ENCODE results near the gene DOCK9.

DOCK9 gene

DNA sequence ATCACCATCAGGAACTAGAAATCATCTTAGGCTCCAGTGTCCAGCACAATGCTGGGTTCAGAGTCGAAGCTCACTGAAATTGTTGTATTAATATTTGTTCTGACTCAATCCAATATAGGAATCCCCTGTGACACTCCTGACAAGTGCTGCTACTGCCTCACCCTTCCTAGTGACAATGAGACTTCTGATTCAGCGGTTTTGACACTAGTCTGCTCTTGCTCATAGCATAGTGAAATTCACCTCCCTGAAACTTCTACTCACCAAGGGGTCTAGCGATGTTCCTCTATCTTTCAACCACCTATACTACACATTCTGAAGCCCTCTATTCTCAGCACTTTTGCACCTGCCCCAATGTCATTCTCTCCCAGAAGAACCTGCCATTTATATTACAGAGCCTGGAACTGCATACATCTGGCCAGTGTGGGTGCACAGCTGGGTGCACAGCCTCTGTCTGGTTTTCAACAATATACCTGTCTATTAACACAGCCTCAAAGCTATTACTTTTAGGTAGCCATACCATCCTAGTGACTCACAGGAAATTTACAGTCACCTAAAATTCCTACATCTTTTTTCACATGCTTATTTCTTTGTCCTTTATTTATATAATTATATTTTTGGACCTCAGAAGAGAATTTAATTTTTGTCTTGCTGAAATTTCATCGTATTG is 88.3 kb downstream of the DOCK9 start:
- no peak overlapping the region for H3K4me3 ChIP-seq (ENCODE audit: low read depth, low read length)
- TF ChIP-seq, protein P1, sequence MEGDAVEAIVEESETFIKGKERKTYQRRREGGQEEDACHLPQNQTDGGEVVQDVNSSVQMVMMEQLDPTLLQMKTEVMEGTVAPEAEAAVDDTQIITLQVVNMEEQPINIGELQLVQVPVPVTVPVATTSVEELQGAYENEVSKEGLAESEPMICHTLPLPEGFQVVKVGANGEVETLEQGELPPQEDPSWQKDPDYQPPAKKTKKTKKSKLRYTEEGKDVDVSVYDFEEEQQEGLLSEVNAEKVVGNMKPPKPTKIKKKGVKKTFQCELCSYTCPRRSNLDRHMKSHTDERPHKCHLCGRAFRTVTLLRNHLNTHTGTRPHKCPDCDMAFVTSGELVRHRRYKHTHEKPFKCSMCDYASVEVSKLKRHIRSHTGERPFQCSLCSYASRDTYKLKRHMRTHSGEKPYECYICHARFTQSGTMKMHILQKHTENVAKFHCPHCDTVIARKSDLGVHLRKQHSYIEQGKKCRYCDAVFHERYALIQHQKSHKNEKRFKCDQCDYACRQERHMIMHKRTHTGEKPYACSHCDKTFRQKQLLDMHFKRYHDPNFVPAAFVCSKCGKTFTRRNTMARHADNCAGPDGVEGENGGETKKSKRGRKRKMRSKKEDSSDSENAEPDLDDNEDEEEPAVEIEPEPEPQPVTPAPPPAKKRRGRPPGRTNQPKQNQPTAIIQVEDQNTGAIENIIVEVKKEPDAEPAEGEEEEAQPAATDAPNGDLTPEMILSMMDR (IDR thresholded peaks at IDR 0.05; ENCODE audit: low read depth, low read length) = no peak

DNA sequence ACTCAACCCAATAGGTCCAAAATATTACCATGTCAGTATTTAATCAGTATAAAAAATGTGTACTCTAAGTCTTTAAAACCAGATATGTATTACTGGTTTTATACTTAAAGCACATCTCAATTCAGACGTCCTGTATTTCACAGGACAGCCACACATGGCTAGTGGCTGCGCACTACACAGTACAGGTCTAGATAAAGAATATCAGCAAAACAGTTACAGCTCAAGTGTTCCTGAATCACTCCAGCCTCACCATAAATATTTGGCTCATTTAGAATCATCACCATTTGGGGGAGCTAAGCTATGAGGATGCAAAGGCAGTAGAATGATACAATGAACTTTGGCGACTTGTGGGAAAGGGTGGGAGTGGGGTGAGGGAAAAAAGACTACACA is 89.0 kb downstream of the DOCK9 start:
- TF ChIP-seq, protein P1 (IDR thresholded peaks at IDR 0.05; ENCODE audit: low read depth, low read length) = no peak
- no peak overlapping the region for H3K4me3 ChIP-seq (ENCODE audit: low read depth, low read length)

DNA sequence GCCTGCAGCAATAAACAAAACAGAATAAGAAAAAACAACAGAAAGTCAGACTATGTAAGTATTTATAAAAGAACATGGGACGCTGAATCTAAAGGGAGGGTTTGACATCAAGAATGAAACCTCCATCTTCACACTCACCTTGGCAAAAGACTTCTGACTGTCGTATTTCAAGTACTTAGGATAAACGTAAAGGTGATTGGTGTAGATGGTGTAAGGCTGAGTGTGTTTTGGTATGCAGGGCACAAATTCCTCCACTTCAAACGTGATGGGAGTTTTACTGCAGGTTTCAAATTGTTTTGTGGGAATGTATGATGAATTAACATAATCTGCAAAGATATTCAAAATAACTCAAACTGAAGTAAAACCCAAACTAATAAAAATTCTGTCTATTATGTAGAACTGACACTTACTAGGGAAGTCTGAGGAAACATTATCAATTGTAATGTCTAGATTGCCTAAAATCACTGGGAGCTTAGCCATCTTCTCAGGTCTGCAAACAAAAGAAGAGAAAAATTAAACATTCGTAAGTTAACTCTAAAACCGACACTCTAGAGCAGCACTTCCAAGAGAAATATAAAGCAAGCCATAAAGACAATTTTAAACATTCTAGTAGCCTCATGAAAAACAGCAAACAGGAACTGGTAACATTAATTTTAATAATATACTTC is 89.5 kb downstream of the DOCK9 start:
- TF ChIP-seq, protein P1 (IDR thresholded peaks at IDR 0.05; ENCODE audit: low read depth, low read length) = no peak
- no peak overlapping the region for H3K4me3 ChIP-seq (ENCODE audit: low read depth, low read length)

DNA sequence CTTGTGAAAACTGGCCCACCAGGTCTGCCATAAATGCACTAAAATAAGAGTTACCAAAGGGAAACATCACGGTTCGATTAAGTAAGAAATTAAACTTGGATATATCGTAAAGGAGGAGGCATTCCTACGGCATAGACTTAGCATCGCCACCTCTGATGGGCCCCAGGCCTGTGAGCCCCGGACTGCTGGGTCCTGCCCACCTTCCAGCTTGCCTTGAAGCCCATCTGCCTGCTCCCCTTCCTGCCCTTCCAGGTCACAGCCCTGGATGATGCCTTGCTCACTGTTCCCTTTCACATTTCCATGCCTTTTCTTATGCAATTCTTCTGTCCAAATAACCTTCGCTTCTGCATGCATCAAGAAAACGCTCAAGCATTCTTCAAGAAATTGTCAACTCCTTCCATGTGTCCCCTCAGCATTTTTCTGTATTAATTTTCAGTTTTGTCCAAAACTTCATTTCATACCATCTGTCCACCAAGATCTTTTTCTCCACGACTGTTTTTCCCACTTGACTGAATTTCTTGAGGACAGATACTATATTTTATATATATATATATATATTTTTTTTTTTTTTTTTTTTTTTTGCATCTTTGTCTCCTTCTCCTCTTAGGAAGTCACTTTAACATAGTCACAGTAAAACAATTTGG is 91.2 kb downstream of the DOCK9 start:
- TF ChIP-seq, protein P1 (IDR thresholded peaks at IDR 0.05; ENCODE audit: low read depth, low read length) = no peak
- H3K4me3 ChIP-seq (ENCODE audit: low read depth, low read length) = no peak overlapping the region

DNA sequence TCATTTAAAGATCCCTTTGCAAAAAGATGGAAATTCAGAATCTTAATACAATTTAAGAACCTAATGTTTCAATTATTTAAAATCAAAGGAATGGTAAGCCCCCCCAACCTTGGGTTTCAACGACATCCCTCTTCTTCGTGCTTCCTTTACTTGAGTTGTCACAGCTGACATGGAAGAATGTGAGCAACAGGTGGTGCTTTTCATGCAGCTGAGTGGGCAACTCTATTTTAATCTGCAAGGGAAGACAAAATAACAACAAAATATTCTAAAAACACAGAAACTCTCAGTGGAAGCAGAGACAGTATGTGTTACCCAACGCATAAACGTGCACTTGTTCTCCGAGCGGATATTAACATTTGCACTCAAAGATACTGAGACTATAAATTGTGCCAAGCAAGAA is 92.3 kb downstream of the DOCK9 start:
- TF ChIP-seq, protein P1 (IDR thresholded peaks at IDR 0.05; ENCODE audit: low read depth, low read length) = no peak
- no peak overlapping the region for H3K4me3 ChIP-seq (ENCODE audit: low read depth, low read length)

DNA sequence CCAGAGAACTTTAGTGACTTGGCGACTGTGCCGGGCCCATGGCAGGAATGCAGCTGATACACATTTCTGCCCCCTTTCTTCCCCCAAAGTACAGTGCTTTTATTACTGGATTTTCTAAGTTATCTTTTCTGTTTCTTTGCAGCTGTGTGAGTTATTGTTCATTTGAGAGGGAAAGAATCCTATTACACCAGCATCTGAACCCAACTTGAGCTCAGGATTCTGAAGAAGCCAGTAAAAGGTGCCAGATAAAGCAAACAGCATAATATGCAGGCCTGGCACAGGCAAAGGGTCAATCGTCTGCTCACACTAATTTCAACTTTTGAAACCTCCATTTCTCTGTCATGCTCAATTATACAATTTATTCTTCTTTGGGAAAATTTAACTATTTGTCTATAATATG is 93.9 kb downstream of the DOCK9 start:
- TF ChIP-seq, protein P1 (IDR thresholded peaks at IDR 0.05; ENCODE audit: low read depth, low read length) = no peak
- H3K4me3 ChIP-seq (ENCODE audit: low read depth, low read length) = no peak overlapping the region

DNA sequence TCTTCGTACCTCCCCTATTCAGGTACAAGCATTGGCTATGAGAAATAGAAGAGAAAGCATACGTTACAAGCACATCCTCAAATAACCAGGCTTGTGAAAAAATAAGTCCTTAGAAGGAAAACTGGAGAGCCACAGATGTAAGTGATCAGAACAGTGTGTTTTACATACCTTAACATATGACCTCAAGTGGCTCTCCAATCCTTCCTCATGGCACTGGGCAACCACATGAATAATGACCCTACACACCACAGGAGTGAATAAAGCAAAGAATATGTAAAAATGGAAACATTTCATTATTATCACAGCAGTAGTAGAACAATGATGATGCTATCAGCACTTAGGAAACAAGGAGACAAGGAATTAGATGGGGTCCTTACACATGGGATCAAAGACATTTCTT is 96.5 kb downstream of the DOCK9 start:
- TF ChIP-seq, protein P1 (IDR thresholded peaks at IDR 0.05; ENCODE audit: low read depth, low read length) = no peak
- H3K4me3 ChIP-seq (ENCODE audit: low read depth, low read length) = no peak overlapping the region

All from WI38 (cell line).